H1 (cell line): ENCODE results near the gene NRAS. TPM values are rescaled to one million over a fixed set of nuclear protein-coding genes. Genes with fewer than 3 reads are reported as not detected.

Experiments
- CTCF ChIA-PET: fragments of 300-600 bp; sonication (Branson Sonifier 250); formaldehyde crosslinking; loops from one replicate; lab custom pipeline; 2021; ENCODE audit not compliant: partially characterized antibody; lab: Charles Lee
- POLR2A ChIA-PET: fragments of 300-600 bp; sonication (Branson Sonifier 250); formaldehyde crosslinking; loops from one replicate; lab custom pipeline; 2021; ENCODE audit warnings: inconsistent platforms; ENCODE audit not compliant: partially characterized antibody; lab: Charles Lee
- DNase-seq, 2 experiments: peaks; one replicate each; pipeline versions ENCODE4 v3.0.0 to v3.0.0-alpha.2; 2010 to 2022; ENCODE audit warnings: low spot score in 2 of 2, low read depth in 1 of 2, mixed read lengths in 1 of 2
- FAIRE-seq: peaks from 2 replicates; lab custom pipeline; 2011; peaks lifted over from hg19 to GRCh38; lab: Jason Lieb, UNC
- H2AFZ ChIP-seq: 2 replicates; pipeline ENCODE4 v1.8.1; 2012; ENCODE audit warnings: low read length, inconsistent platforms
- H2AK5ac ChIP-seq: 2 replicates; pipeline ENCODE4 v1.6.1; 2013; ENCODE audit warnings: low read depth, low read length
- H2BK120ac ChIP-seq: replicated peaks from 2 replicates; pipeline ENCODE3; 2013; ENCODE audit warnings: low read depth, low read length, inconsistent platforms
- H2BK12ac ChIP-seq: 2 replicates; pipeline ENCODE4 v1.6.1; 2013; ENCODE audit warnings: low read depth, low read length
- H2BK15ac ChIP-seq: 2 replicates; pipeline ENCODE4 v1.6.1; 2013; ENCODE audit warnings: low read length
- H2BK20ac ChIP-seq: 2 replicates; pipeline ENCODE4 v1.6.1; 2013; ENCODE audit warnings: low read length
- H2BK5ac ChIP-seq: 2 replicates; pipeline ENCODE4 v1.6.1; 2013; ENCODE audit warnings: low read depth, low read length
- H3K14ac ChIP-seq: 2 replicates; pipeline ENCODE4 v1.6.1; 2013; ENCODE audit warnings: inconsistent platforms; ENCODE audit not compliant: insufficient read length
- H3K18ac ChIP-seq: 2 replicates; pipeline ENCODE4 v1.6.1; 2013; ENCODE audit warnings: low read length; ENCODE audit errors: extremely low read depth
- H3K23ac ChIP-seq: 2 replicates; pipeline ENCODE4 v1.6.1; 2013; ENCODE audit warnings: inconsistent platforms; ENCODE audit not compliant: insufficient read length
- H3K23me2 ChIP-seq: 2 replicates; pipeline ENCODE4 v1.6.1; 2013; ENCODE audit warnings: low read depth, low read length
- H3K27ac ChIP-seq: 2 replicates; pipeline ENCODE4 v1.6.1; 2011; ENCODE audit warnings: low read depth, low read length, inconsistent platforms
- H3K27me3 ChIP-seq, 4 experiments: replicated peaks in 1 of 4; 1 replicate in 1 of 4; 2 replicates in 3 of 4; pipeline versions ENCODE4 v1.6.1 to v1.8.1; 2011 to 2013; ENCODE audit warnings: low read length in 3 of 4, mild to moderate bottlenecking in 3 of 4, inconsistent platforms in 2 of 4, mixed read lengths in 2 of 4, moderate library complexity in 1 of 4; ENCODE audit not compliant: control insufficient read depth in 3 of 4, insufficient read depth in 3 of 4; ENCODE audit errors: extremely low read depth in 1 of 4
- H3K36me3 ChIP-seq, 4 experiments: 2 replicates each; pipeline versions ENCODE4 v1.6.1 to v1.8.1; 2011 to 2013; ENCODE audit warnings: mild to moderate bottlenecking in 4 of 4, low read length in 3 of 4, moderate library complexity in 2 of 4, control low read depth in 1 of 4, inconsistent platforms in 1 of 4; ENCODE audit not compliant: insufficient read depth in 4 of 4, control insufficient read depth in 2 of 4
- H3K4ac ChIP-seq: replicated peaks from 2 replicates; pipeline ENCODE3; 2013; ENCODE audit warnings: low read length, low read depth, mixed read lengths, inconsistent platforms; ENCODE audit not compliant: insufficient read length
- H3K4me1 ChIP-seq, 4 experiments: replicated peaks in 1 of 4; 1 replicate in 1 of 4; 2 replicates in 3 of 4; pipeline versions ENCODE4 v1.6.1 to v1.8.1; 2011 to 2013; ENCODE audit warnings: low read length in 3 of 4, inconsistent platforms in 2 of 4, mixed read lengths in 1 of 4; ENCODE audit not compliant: insufficient read depth in 4 of 4, control insufficient read depth in 3 of 4
- H3K4me2 ChIP-seq, 2 experiments: 2 replicates each; pipeline versions ENCODE4 v1.6.1 to v1.8.1; 2011 to 2013; ENCODE audit warnings: low read depth in 2 of 2, low read length in 2 of 2, control low read depth in 1 of 2, inconsistent platforms in 1 of 2, mild to moderate bottlenecking in 1 of 2; ENCODE audit not compliant: insufficient read depth in 1 of 2
- H3K4me3 ChIP-seq, 4 experiments: fragments of 200-600, 300-600 bp in 1 of 4; sonication (generic), shearing (Covaris generic), sonication (Bioruptor Twin) in 1 of 4; 2 replicates each; pipeline versions ENCODE4 v1.5.1 to v1.8.1; 2011 to 2016; ENCODE audit warnings: low read length in 4 of 4, low read depth in 3 of 4, control low read depth in 2 of 4, inconsistent platforms in 2 of 4, mild to moderate bottlenecking in 2 of 4, mixed read lengths in 1 of 4, moderate library complexity in 1 of 4; ENCODE audit not compliant: insufficient read depth in 2 of 4; ENCODE audit errors: extremely low read depth in 1 of 4
- H3K56ac ChIP-seq: replicated peaks from 2 replicates; pipeline ENCODE3; 2013; ENCODE audit warnings: low read depth, mild to moderate bottlenecking, mixed read lengths, low read length, inconsistent platforms; ENCODE audit not compliant: insufficient read length
- H3K79me1 ChIP-seq: 2 replicates; pipeline ENCODE4 v1.6.1; 2013; ENCODE audit warnings: low read depth, low read length, control low read depth
- H3K79me2 ChIP-seq, 2 experiments: 2 replicates each; pipeline versions ENCODE4 v1.6.1 to v1.8.1; 2012 to 2013; ENCODE audit warnings: low read length in 2 of 2, mild to moderate bottlenecking in 2 of 2, inconsistent platforms in 1 of 2; ENCODE audit not compliant: insufficient read depth in 2 of 2, control insufficient read depth in 1 of 2
- H3K9ac ChIP-seq, 4 experiments: replicated peaks in 1 of 4; 1 replicate in 1 of 4; 2 replicates in 3 of 4; pipeline versions ENCODE4 v1.6.1 to v1.8.1; 2011 to 2013; ENCODE audit warnings: low read depth in 3 of 4, low read length in 3 of 4, control low read depth in 2 of 4, mild to moderate bottlenecking in 2 of 4, moderate library complexity in 2 of 4, inconsistent platforms in 1 of 4; ENCODE audit errors: extremely low read depth in 1 of 4
- H3K9me3 ChIP-seq, 2 experiments: 2 replicates each; pipeline versions ENCODE4 v1.6.1 to v1.8.1; 2012 to 2013; ENCODE audit warnings: mild to moderate bottlenecking in 2 of 2, moderate library complexity in 2 of 2, control low read depth in 1 of 2, inconsistent platforms in 1 of 2, low read depth in 1 of 2, low read length in 1 of 2, mixed read lengths in 1 of 2; ENCODE audit not compliant: insufficient read depth in 2 of 2
- H4K20me1 ChIP-seq, 2 experiments: replicated peaks in 1 of 2; 2 replicates each; pipeline versions ENCODE3 to v1.8.1; 2011 to 2013; ENCODE audit warnings: inconsistent platforms in 2 of 2, low read length in 2 of 2, mild to moderate bottlenecking in 1 of 2; ENCODE audit not compliant: insufficient read depth in 2 of 2, control insufficient read depth in 1 of 2
- H4K5ac ChIP-seq: 2 replicates; pipeline ENCODE4 v1.6.1; 2013; ENCODE audit warnings: low read length, low read depth, mixed read lengths, inconsistent platforms; ENCODE audit not compliant: insufficient read length
- H4K8ac ChIP-seq: 2 replicates; pipeline ENCODE4 v1.8.0; 2013; ENCODE audit warnings: mild to moderate bottlenecking, moderate library complexity, low read length, inconsistent platforms; ENCODE audit not compliant: insufficient read depth; ENCODE audit errors: extremely low read depth
- H4K91ac ChIP-seq: replicated peaks from 2 replicates; pipeline ENCODE3; 2013; ENCODE audit warnings: low read length, mixed read lengths, inconsistent platforms; ENCODE audit not compliant: insufficient read length
- CBX5 ChIP-seq: fragments of 300-800, 300-1000 bp; sonication (generic); IDR thresholded peaks from 2 replicates; pipeline ENCODE4 v1.7.1; 2016; ENCODE audit warnings: antibody characterized with exemption, low read length, low read depth
- SAP30 ChIP-seq: fragments of 300-600 bp; sonication (generic); IDR thresholded peaks from 2 replicates; pipeline ENCODE4 v1.7.1; 2012; ENCODE audit warnings: low read length, moderate library complexity, mild to moderate bottlenecking, inconsistent platforms; ENCODE audit not compliant: insufficient read depth, insufficient replicate concordance
- TAF7 ChIP-seq: optimal IDR thresholded peaks from 2 replicates; pipeline ENCODE3; 2011; ENCODE audit warnings: low read depth, mild to moderate bottlenecking, inconsistent platforms, low read length, moderate library complexity, borderline replicate concordance
- WGBS, 2 experiments: shearing (Covaris generic) in 1 of 2; methylation state at CpG; one replicate each; pipeline versions ENCODE4 v1.1.6 to v1.1.7; 2013 to 2015; ENCODE audit warnings: low lambda C conversion rate in 2 of 2, mixed read lengths in 2 of 2, inconsistent platforms in 1 of 2, low coverage in 1 of 2, missing lambda C conversion rate in 1 of 2; ENCODE audit not compliant: insufficient replicate concordance in 2 of 2, insufficient coverage in 1 of 2, insufficient read length in 1 of 2; ENCODE audit errors: extremely low coverage in 1 of 2, missing lambda C conversion rate in 1 of 2; 5-methylcytosine and 5-hydroxymethylcytosine counted together
- polyA plus RNA-seq, 7 experiments: library from polyadenylated mRNA; depleted of rRNA in 3 of 7; stranded (reverse) in 5 of 7; unstranded in 2 of 7; fragments of >200 nt in 5 of 7; fragments of 200-250 nt in 2 of 7; gene quantifications; 1 replicate in 5 of 7; 2 replicates in 1 of 7; 4 replicates in 1 of 7; pipeline versions ENCODE4 v1.2.1 to v1.2.3, GENCODE V29; 2011 to 2013; ENCODE audit warnings: missing spikeins in 2 of 7, mixed read lengths in 2 of 7
- total RNA-seq: library from RNA; stranded (reverse); fragmentation: NEBNext Ultra II Directional; extraction: Animal tissue kit (Norgen Biotek cat#: 25700); gene quantifications from 2 replicates; pipeline ENCODE4 v1.2.1, GENCODE V29; 2021

The NRAS gene
- total and polyA plus RNA-seq, 2 of the 8 experiments (the other 6 are each of a cell fraction or from before 2014, with no cell fraction given), result 24.5 to 65.1 TPM

DNA sequence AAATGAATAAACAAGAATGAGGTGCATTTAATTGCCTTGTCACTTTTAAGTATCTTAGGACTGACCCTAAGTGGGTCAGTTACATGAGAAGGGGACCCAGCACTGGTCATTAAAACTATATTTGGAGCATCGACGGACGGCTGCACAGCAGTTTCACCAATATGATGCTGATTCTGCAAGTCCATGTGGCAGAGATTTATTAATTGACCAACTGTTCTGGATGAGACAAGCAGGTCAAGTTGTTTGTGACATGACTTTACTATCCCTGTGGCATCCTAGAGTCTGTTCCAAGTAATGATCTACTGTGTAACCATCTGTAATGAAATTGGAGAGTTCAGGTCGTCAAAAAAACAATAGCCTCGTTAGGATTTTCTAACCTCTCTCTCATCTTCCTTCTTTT, 30.7 kb downstream of the NRAS start:
- no peak overlapping the region for H2AFZ ChIP-seq
- no peak overlapping the region for H3K4me2 ChIP-seq
- no peaks in the 10 kb centered on the region for H3K9me3 ChIP-seq
- no peak overlapping the region for H4K5ac ChIP-seq
- H3K56ac ChIP-seq, result no peak overlapping the region
- H2BK5ac ChIP-seq, result no peak overlapping the region
- no peak overlapping the region for H3K18ac ChIP-seq
- H3K9ac ChIP-seq, result no peak overlapping the region
- H3K79me1 ChIP-seq, result no peaks in the 10 kb centered on the region
- no peak overlapping the region for H3K14ac ChIP-seq
- no peak overlapping the region for H2BK120ac ChIP-seq
- no peaks in the 10 kb centered on the region for H3K23me2 ChIP-seq
- ChIA-PET POLR2A (no interaction called here), CTCF (no interaction called here)
- no peaks in the 10 kb centered on the region for H3K4me1 ChIP-seq
- H4K20me1 ChIP-seq, result no peaks in the 10 kb centered on the region
- H2BK20ac ChIP-seq, result no peak overlapping the region
- no peak overlapping the region for H3K27ac ChIP-seq
- TF ChIP-seq TAF7 (no peak), SAP30 (no peak), CBX5 (no peak)
- H2BK15ac ChIP-seq, result no peak overlapping the region
- H3K23ac ChIP-seq, result no peak overlapping the region
- no peak overlapping the region for H3K4me3 ChIP-seq
- H3K27me3 ChIP-seq, result no peaks in the 10 kb centered on the region; a peak in 1 of 7 replicates
- H4K8ac ChIP-seq, result no peak overlapping the region
- 94% methylated on average over 5 of the region's 5 CpGs; no CpG with 5 or more reads in 1 of the 2 experiments for WGBS, 2 experiments
- DNase-seq (no peak), FAIRE-seq (no peak)
- H2BK12ac ChIP-seq, result no peak overlapping the region
- H3K36me3 ChIP-seq, result no peaks in the 10 kb centered on the region
- no peak overlapping the region for H2AK5ac ChIP-seq
- H4K91ac ChIP-seq, result no peak overlapping the region
- no peaks in the 10 kb centered on the region for H3K79me2 ChIP-seq
- no peak overlapping the region for H3K4ac ChIP-seq
